ENCODE measurements around the gene ALKBH8. TPM values are rescaled to one million over a fixed set of nuclear protein-coding genes. Genes with fewer than 3 reads are reported as not detected.

ALKBH8 gene
- total RNA-seq, 1 experiment from 2014 or later, result 9.1 TPM

DNA sequence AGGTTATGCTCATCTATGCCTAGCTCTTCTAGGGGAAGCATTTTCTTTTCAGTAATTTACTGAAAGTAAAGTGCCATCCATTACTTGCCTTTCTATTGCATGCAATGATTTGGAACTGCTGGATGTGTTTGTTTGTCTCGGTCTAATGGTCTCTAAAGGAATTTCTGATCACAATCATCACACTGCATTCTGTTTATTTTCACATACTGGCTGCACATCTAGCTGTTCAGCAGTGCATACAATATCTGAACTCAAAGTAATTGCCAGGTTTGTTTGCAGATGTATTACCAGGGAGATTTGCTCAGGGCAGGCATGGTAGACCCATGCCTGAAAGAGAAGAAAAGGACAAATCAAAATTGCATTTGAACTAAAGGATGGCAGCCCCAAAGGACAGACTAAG is 71.5 kb downstream of the ALKBH8 start:
- CTCF ChIA-PET, result interaction anchor here (0.6 kb wide), 1 partner anchor 8 kb away, joined by 3 read pairs; no protein-coding TSS in a partner anchor

GRCh38 chr11:107493117-107493516 is 72.4 kb downstream of the ALKBH8 start:
- POLR2A ChIA-PET, result no interaction called here
- in situ Hi-C loops (cut with HindIII; ENCODE audit: low pct_unique_long_range_greater_than_20kb, low sequenced_read_pairs) (no loop called here), intact Hi-C loops (cut with micrococcal nuclease; ENCODE audit: unreplicated experiment) (no loop called here)
- Histone ChIP-seq H3K4me3 (ENCODE audit: low read depth in 2 of 2, low read length in 2 of 2) (no peak overlapping the region), H3K27ac (ENCODE audit: low read length) (no peak overlapping the region), H3K4me1 (ENCODE audit: control insufficient read depth, insufficient read depth, low read length) (no peaks in the 10 kb centered on the region), H3K9me3 (ENCODE audit: control insufficient read depth, insufficient read depth, low read depth, low read length) (no peaks in the 10 kb centered on the region), H3K36me3 (ENCODE audit: control insufficient read depth, insufficient read depth, low read length) (no peaks in the 10 kb centered on the region), H3K27me3 (ENCODE audit: control insufficient read depth, insufficient read depth, low read length) (no peaks in the 10 kb centered on the region)
- TF ChIP-seq TCF7L2 (IDR thresholded peaks at IDR 0.05; ENCODE audit: low read depth, low read length) (no peak), SIN3A (IDR thresholded peaks at IDR 0.05; ENCODE audit: borderline replicate concordance, insufficient read depth, low read depth, low read length) (no peak), POLR2AphosphoS5 (IDR thresholded peaks at IDR 0.05; ENCODE audit: low read depth, low read length) (no peak), CTCF (IDR thresholded peaks at IDR 0.05) (no peak)
- TF ChIP-seq, protein P1, sequence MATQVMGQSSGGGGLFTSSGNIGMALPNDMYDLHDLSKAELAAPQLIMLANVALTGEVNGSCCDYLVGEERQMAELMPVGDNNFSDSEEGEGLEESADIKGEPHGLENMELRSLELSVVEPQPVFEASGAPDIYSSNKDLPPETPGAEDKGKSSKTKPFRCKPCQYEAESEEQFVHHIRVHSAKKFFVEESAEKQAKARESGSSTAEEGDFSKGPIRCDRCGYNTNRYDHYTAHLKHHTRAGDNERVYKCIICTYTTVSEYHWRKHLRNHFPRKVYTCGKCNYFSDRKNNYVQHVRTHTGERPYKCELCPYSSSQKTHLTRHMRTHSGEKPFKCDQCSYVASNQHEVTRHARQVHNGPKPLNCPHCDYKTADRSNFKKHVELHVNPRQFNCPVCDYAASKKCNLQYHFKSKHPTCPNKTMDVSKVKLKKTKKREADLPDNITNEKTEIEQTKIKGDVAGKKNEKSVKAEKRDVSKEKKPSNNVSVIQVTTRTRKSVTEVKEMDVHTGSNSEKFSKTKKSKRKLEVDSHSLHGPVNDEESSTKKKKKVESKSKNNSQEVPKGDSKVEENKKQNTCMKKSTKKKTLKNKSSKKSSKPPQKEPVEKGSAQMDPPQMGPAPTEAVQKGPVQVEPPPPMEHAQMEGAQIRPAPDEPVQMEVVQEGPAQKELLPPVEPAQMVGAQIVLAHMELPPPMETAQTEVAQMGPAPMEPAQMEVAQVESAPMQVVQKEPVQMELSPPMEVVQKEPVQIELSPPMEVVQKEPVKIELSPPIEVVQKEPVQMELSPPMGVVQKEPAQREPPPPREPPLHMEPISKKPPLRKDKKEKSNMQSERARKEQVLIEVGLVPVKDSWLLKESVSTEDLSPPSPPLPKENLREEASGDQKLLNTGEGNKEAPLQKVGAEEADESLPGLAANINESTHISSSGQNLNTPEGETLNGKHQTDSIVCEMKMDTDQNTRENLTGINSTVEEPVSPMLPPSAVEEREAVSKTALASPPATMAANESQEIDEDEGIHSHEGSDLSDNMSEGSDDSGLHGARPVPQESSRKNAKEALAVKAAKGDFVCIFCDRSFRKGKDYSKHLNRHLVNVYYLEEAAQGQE (IDR thresholded peaks at IDR 0.05; ENCODE audit: insufficient read depth in 1 of 2, low read depth in 2 of 2, low read length in 1 of 2), result no peak
- 0 out of 2 replicates have a peak, but pooled peaks have one; percentile 43 for ATAC-seq
- CTCF ChIA-PET, result no interaction called here
- BruUV-seq (replicated peaks), result no TSS peak
- peak; percentile 17 for DNase-seq (ENCODE audit: low read depth, low spot score)

More for the DNA sequence above, 71.5 kb downstream of the ALKBH8 start:
- ATAC-seq, result 0 out of 2 replicates have a peak, but pooled peaks have one; percentile 44
- POLR2A ChIA-PET, result no interaction called here
- Histone ChIP-seq H3K4me1 (ENCODE audit: control insufficient read depth, insufficient read depth, low read length) (no peaks in the 10 kb centered on the region), H3K4me3 (ENCODE audit: low read depth in 2 of 2, low read length in 2 of 2) (no peak overlapping the region), H3K36me3 (ENCODE audit: control insufficient read depth, insufficient read depth, low read length) (no peaks in the 10 kb centered on the region), H3K9me3 (ENCODE audit: control insufficient read depth, insufficient read depth, low read depth, low read length) (no peaks in the 10 kb centered on the region), H3K27me3 (ENCODE audit: control insufficient read depth, insufficient read depth, low read length) (no peaks in the 10 kb centered on the region), H3K27ac (ENCODE audit: low read length) (no peak overlapping the region)
- intact Hi-C loops (cut with micrococcal nuclease; ENCODE audit: unreplicated experiment) (no loop called here), in situ Hi-C loops (cut with HindIII; ENCODE audit: low pct_unique_long_range_greater_than_20kb, low sequenced_read_pairs) (no loop called here)
- no peak for DNase-seq (ENCODE audit: low read depth, low spot score)
- TF ChIP-seq, protein P1 (IDR thresholded peaks at IDR 0.05; ENCODE audit: insufficient read depth in 1 of 2, low read depth in 2 of 2, low read length in 1 of 2), result no peak
- TF ChIP-seq POLR2AphosphoS5 (IDR thresholded peaks at IDR 0.05; ENCODE audit: low read depth, low read length), result no peak
- TF ChIP-seq SIN3A (IDR thresholded peaks at IDR 0.05; ENCODE audit: borderline replicate concordance, insufficient read depth, low read depth, low read length), result no peak
- no peak for TF ChIP-seq CTCF (IDR thresholded peaks at IDR 0.05)
- no peak for TF ChIP-seq TCF7L2 (IDR thresholded peaks at IDR 0.05; ENCODE audit: low read depth, low read length)
- BruUV-seq (replicated peaks), result no TSS peak

All from Panc1 (cell line).